Amniotic epithelial cell (primary cell): Measurements from ENCODE around the gene TBRG1.

ENCODE experiments used
- DNase-seq: peaks from one replicate; pipeline ENCODE4 v3.0.0-alpha.2; 2010; ENCODE audit warnings: low read depth

TBRG1 gene

DNA sequence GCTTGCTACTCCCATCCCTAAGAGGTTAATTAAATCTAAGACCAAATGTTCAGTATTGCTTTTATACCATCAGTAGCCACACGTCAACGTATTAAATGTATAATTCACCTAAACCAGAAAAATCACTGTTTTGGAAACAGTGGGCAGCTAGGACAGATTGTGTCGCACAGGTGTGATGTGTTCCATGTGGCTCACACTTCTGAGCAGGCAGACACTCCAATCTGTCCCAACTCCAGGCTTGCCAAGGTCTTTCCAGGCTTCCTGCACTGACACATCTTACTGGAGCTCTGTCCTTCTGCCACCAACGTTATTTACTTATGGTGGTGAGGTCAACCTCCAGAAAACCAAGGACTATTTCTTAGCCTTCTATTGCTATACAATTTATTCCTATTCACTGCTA is 39.4 kb downstream of the TBRG1 start:
- no peak for DNase-seq

DNA sequence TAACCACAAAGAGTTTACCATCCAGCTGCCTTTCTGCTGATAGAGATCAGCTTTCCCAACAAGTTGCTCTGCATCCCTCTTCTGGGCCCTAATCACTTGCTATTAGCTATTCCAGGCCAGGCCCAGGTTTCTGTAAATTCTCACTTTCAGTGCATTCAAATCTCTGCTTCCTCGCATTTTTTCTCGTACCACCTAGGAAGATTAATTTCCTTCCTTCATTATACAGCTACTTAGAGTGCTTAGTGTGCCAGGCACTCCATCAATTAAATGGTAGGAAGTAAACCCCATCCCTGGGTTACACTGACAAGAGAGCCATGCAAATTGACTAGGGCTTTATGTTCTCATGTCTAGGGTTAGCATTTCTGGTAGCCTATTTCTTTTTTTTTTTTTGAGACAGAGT is 41.2 kb downstream of the TBRG1 start:
- peak; percentile 7 for DNase-seq

DNA sequence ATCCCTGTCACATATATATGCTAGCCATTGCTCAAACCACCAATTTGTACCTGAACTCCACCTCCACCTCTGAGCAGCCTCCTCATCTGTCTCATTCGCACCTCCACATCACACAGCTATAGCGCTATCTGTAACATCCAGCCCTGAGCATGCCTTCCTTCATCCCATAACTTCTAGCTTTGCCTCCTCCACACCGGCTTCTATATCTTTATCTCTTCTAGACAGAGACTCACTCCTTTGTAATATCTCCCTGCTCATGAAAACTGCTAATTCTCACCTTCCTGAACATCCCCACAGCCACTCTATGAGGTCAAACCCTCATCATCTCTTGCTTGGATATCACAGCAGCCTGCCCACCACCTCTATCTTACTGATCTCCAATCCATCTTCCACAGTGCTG is 44.9 kb downstream of the TBRG1 start:
- no peak for DNase-seq

DNA sequence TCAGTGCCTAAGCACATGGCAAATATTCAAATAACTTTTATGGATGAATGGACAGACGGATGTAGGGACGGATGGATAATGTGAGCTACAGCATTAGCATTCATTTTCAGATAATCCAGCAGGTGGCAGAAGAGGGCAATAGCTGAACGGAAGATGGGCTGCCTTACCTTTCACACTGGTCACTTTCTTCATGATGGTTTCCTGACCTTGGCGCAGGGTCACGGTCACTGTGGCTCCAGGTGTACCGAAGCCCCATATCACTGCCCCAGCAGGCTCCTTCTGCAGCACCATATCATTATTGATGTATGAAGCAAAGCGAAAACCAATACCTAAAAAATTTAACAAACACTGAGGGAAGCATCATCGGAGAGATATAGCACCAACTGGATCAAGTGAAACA is 46.5 kb downstream of the TBRG1 start:
- DNase-seq = peak; percentile 37

DNA sequence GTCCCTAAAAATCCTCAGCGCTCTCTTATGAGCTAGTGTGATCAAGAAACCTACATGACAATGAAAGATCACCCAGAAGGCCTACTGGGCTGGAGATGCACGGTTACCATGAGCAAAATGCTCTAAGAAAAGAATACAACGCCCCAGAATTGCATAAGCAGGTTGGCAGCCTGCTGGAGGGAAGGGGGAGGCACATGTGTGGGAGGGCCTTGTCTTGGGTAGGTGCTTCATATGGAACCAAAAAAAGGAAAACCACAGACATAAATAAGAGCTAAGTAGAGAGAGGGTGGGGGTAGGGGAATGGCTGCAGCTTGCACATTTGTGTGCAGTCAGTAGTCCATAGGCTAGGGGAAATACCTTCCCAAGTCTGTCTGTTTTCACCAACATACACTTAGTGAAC is 48.1 kb downstream of the TBRG1 start:
- DNase-seq = peak; percentile 73

DNA sequence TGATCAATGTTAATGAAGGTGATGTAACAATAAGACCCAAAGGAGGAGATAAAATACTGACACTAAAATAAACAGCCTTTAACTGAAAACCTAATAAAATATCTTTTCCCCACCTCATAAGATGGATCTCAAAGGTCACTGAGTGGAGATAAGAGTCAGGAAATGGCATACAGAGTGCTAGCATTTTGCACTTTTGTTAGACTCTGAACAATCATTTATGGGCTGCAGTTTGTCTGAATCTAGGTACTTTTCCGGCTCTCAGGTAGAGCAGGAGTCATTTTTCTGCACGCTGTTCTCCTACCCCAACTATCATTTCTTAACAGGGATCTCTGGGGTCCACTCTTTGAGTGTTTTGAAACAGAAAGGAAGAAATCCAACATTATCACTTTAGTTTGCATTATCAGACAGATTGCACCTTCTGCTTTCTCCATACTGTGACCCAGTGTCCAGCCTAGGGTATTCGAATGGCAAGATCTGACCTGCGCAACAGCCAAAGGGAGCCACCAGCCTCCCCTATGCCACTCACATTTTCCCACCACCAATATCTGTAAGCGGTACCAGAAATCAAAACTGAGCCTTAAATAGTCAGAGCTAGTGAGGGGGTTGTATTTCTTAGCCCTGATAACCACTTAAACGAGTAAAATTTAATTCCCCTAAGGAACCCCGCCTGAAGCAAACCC is 50.0 kb downstream of the TBRG1 start:
- no peak for DNase-seq

DNA sequence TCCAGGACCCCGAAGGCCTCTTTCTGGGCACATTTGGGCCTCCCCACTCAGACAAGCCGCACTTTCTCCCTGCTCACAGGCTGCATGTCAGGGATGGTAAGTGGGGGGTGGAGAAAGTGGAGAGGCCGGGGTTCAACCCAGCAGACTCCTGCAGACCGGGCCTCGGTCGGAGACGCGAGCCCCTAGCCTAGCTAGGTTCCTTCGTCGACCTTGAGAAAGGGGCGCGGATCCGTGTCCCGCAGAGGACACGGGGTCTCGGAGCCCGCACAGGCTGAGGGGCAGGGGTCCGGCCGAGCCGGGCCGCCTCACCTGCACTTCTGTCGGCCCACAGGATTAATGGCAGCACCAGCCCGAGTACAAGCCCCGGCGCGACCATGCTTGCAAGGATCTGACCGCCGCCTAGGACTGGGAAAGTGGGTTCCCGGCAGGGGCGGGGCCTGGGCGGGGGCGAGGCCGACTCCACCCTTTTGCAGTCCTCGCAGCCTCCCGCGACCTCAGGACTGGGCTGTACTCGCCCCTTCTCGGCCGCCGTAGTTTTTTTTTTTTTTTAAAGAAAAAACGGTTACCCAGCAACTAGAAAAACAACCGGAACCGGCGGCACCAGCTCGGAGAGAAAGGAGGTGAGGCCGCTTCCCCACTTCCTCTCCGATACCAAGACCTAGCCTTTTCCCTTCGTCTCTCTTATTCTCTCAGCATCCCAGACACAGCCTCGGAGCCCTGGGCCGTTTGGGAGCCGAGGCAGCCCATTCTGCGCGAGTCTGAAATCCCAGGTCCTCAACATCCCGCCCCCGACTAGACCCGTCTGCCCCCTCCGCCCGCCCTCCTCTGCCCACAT is 50.9 kb downstream of the TBRG1 start, which contains the start of the genes SIAE and SPA17:
Gene SIAE (minus strand): TSS at position 407 of the 835 bp plus-strand sequence. CDS start 31 bp downstream, at position 376.
Gene SPA17 (plus strand): TSS at position 572 of the 835 bp plus-strand sequence. CDS start 1,361 bp downstream, outside the sequence.
- DNase-seq = peak; percentile 95

DNA sequence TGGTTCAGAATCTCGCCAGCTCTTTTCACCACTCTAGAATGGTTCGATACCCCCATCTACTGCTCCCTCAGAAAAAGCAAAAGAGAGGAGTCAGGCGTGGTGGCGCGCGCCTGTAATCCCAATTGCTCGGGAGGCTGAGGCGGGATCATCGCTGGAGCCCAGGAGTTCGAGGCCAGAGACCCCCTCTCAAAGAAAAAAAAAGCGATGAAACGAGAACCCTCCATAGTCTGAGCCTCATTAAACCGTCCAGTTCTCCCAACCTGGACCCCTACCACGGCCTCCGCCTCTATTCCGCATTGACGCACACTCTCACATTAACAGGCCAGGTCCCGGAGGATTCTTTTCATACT is 51.5 kb downstream of the TBRG1 start:
- no peak for DNase-seq

DNA sequence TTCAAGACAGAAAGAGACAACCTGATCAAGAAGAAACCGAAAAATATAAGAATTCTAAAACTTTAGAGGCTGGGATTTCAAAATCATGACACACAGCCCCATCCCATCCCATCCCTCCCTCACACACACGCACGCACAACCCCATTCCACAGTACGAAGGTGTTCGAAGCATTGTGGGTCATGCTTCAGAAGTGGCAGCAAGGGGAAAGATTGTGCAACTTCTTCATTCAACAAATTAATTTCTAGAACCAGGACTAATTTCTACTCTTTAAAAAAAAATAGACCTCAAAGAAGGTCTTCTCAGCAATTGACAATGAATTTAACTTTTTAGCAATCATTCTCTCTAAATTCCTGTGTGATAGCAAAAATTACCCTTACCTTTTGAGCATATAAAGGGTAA is 51.9 kb downstream of the TBRG1 start:
- no peak for DNase-seq

DNA sequence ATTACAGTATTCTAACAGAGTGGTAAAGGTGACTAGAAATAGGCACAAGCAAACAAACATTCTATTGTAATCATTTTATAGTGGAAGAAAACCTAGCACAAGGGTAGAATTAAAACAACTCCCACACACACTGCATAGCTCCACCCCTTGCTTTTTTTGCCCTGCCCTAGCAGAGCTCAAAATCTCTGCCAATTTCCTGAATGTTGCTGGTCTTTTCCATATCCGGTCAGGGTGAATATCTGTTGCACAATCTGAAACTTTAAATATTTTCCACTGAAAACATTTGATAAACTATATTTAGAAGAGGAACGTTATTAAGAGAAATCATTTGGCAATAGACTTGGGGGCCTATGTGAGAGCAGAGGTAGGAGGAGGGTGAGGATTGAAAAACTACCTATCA is 53.7 kb downstream of the TBRG1 start:
- peak; percentile 39 for DNase-seq

DNA sequence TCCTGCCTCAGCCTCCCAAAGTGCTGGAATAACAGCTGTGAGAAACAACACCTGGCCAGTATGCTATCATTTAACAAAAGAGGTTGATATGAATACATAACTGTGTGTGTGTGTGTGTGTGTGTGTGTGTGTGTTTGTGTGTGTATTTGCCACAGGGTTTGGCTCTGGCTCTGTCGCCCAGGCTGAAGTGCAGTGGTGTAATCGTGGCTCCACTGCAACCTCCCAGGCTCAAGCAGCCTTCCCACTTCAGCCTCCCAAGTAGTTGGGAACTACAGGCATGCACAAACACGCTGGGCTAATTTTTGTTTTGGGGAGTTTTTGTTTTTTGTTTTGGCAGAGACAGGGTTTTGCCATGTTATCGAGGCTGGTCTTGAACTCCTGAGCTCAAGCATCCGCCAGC is 55.8 kb downstream of the TBRG1 start:
- DNase-seq = no peak

DNA sequence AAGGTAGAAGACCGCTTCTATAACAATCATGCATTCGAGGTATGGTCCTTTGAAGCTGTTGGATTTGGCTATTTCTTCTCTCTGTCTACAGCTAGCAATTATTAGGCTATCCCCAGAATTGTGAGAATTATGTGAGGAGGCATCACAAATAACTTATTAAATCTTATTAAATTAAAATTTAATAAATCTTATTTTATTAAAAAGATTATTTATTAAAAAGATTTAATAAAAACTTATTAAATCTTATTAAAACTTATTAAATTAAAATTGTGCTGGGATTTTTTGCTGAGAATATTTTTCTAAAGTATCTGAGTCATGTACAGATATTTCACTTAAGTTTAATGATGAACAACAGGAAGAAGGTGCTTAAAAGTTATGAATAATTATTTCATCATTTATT is 58.8 kb downstream of the TBRG1 start:
- no peak for DNase-seq

DNA sequence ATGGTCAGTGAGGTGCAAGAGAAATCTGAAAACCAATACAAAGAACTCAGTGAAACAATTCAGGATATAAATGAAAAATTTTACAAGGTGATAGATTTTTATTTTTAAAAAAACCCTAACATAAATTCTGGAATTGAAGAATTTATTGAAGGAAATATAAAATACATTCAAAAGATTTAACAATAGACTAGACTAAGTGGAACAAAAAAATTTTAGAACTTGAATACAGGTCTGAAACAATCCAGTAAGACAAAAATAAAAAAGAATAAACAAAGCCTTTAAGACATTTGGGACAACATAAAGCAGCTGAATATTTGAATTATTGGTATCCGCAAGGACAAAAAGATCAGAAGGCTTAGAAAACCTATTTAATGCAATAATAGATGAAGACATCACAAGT is 59.8 kb downstream of the TBRG1 start:
- no peak for DNase-seq
